Activated CD4-positive, alpha-beta T cell treated with anti-CD3 and anti-CD28 coated beads, Interleukin-2, amount 50 U/mL, for 16 hours (primary cell): Measurements from ENCODE around the gene HTT.

ENCODE experiments used
- DNase-seq: peaks from one replicate; pipeline ENCODE4 v3.0.0-alpha.2; 2020

HTT gene

GRCh38 chr4:3280466-3280865 is 206.0 kb downstream of the HTT start:
- no peak for DNase-seq

- DNase-seq, result no peak
Observed at GRCh38 chr4:3283483-3283882, 209.0 kb downstream of the HTT start.

- DNase-seq, result no peak
Observed at GRCh38 chr4:3283916-3284315, 209.4 kb downstream of the HTT start.

GRCh38 chr4:3284734-3285557 is 210.5 kb downstream of the HTT start:
- no peak for DNase-seq

GRCh38 chr4:3285558-3286334 is 211.3 kb downstream of the HTT start:
- DNase-seq, result no peak

- DNase-seq, result no peak
Observed at GRCh38 chr4:3286335-3287175, 212.1 kb downstream of the HTT start.

GRCh38 chr4:3287271-3287971 is 212.9 kb downstream of the HTT start:
- DNase-seq, result no peak

- no peak for DNase-seq
Observed at GRCh38 chr4:3287972-3288570, 213.6 kb downstream of the HTT start.

GRCh38 chr4:3288571-3289094 is 214.2 kb downstream of the HTT start:
- DNase-seq, result no peak

GRCh38 chr4:3290476-3290875 is 216.0 kb downstream of the HTT start:
- no peak for DNase-seq

- DNase-seq, result no peak
Observed at GRCh38 chr4:3290889-3291321, 216.4 kb downstream of the HTT start.

- DNase-seq, result no peak
Observed at GRCh38 chr4:3291411-3291968, 217.0 kb downstream of the HTT start.

- no peak for DNase-seq
Observed at GRCh38 chr4:3291969-3292570, 217.6 kb downstream of the HTT start.

GRCh38 chr4:3292571-3293400 is 218.3 kb downstream of the HTT start, which contains the start of gene RGS12:
Gene RGS12 (plus strand): TSS chr4:3293021. CDS start chr4:3316171, 23,150 bp downstream.
- peak; percentile 89 for DNase-seq
